RKO (cell line): ENCODE data around the gene TPD52L2.

Source experiments
- DNase-seq: peaks from one replicate; pipeline ENCODE4 v3.0.0-alpha.2; 2016; ENCODE audit warnings: low spot score

TPD52L2 gene

DNA sequence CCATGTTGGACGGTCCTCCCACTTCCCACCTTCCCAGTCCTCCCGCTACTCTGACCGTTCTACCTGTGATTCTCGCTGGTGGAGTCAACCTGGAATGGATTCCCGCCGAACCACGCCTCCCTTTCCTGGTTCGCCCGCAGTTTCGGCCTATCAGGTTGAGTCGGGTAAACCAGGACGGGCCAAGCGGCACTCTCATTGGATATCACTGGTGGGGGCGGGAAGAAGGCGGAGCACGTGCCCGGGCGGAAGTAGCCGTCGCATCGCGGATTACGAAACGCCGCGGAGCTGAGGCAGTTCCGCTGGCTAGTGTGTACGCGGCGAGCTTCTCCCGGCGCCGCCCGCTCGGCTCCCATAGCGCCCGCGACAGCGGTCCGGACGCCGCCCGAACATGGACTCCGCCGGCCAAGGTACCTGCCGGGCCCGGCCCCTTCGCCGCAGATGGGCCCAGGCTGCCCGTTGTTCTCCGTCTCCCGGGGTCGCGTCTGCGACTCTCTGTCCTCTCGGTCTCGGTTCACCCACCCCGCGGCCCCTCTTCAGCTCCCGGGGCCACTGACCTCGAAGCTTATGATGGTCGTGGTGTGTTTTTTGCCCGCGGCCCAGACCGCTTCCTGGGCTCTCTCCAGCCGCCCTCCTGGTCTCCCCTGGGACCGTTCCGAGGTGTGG, at the start of gene TPD52L2:
TPD52L2 (plus strand) TSS at position 293 of the 663 bp plus-strand sequence; CDS start at position 389, 96 bp downstream.
- peak; percentile 100 for DNase-seq

DNA sequence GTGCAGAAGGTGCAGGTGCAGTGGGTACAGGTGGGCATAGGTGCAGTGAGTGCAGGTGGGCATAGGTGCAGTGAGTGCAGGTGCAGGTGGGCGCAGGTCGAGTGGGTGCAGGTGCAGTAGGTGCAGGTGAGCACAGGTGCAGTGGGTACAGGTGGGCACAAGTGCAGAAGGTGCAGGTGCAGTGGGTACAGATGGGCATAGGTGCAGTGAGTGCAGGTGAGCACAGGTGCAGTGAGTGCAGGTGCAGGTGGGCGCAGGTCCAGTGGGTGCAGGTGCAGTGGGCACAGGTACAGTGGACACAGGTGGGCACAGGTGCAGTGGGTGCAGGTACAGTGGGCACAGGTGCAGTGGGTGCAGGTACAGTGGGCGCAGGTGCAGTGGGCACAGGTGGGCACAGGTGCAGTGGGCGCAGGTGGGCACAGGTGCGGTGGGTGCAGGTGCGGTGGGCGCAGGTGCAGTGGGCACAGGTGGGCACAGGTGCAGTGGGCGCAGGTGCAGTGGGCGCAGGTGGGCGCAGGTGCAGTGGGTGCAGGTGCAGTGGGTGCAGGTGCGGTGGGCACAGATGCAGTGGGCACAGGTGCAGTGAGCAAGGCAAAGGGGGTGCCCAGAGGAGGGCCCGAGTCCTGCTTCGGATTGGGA, 49.3 kb upstream of the TPD52L2 start:
- no peak for DNase-seq

DNA sequence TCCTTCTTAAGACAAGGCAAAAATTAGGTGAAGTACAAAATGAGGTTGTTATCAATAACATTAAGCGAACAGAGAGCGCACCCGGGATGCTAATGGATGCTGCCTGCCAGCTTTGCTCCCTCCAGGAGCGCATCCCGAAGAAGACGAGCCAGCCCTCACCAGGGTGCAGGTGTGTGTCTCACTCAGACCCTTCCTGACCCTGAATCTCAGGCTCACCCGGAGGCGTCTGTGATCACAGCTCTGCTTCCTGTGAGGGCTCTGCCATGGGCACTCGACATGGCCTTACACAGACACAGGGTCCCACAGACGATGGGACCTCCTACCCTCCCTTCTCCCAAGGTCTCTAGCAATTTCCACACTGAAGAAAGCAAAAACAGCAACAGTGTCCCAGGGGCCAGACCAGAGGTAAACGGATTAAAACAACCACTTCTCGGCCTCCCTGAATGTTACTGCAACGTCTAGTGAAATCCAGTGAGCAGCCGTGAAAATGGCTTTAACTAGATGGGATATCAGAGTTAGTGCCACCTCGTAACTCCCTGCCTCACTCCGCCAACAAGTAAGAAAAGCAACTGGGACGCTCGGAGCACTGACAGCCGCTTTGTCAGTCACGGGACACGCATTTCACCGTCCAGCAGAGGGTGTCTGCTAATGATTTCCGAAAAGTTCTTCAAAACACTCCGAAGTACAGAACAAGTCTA, 45.7 kb upstream of the TPD52L2 start:
- no peak for DNase-seq

DNA sequence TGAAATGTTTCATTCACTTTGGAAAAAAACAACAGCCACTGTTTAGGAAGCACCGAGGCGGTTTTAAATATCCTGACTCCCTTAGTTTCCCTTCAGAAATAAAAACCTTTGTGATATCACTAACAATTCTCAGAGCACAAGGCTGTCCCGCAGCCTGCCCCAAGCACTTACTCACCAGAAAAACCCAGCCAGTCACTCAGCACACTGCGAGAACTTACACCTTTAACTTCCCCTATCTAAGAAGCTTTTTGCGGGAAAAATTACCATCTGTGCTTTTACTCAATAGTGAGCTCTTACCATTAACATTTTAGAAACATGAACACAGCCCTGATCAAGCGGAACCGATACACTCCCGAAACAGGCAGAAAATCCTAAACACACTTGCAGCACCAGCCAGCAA, 43.3 kb upstream of the TPD52L2 start:
- no peak for DNase-seq

DNA sequence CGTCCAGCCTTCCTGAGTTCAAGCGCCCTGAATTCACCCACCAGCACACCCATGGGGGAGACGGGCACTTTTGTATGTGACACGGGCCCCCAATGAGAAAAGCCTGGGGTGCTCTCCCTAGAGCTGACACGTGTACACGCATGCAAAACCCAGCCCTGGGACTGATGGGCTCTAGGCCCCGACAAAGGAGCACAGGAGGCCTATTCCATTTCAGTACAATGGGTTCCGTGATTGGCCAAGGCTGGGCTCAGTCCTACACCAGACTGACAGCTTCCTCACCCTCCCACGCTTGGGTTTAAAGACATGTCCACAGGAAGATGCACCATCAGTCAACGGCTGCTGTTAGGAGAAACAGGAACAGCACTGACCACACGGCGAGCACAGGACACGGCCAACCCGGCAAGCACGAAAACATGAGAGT, 42.8 kb upstream of the TPD52L2 start:
- DNase-seq = no peak

DNA sequence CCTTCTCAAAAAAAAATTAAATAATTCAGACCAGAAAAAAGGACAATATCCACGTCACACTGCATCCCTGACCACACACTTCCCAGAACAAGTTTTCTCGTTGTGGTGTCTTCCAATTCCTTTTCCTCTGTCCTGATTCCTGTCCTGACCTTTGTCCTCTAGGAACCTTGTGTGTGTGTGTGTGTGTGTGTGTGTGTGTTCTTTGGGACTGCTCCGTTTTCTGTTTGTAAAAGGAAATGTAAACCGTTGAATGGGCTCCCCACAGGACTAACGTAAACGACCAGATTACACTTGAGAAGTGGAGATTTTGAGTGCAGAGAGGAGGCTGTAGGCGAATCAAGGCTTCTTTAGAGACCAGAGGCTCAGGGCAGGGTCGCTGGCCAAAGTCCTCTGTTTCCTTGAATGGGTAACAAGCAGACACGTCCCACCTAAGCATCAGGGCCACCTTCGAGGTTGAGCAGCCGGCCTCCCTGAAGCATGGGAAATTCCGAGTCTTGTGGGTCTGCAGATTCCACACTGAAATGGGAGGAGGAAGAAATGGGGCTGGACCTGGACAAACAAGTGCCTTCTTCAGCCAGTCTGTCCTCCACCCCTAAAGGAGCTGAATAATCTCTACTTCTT, 41.3 kb upstream of the TPD52L2 start:
- DNase-seq = no peak

DNA sequence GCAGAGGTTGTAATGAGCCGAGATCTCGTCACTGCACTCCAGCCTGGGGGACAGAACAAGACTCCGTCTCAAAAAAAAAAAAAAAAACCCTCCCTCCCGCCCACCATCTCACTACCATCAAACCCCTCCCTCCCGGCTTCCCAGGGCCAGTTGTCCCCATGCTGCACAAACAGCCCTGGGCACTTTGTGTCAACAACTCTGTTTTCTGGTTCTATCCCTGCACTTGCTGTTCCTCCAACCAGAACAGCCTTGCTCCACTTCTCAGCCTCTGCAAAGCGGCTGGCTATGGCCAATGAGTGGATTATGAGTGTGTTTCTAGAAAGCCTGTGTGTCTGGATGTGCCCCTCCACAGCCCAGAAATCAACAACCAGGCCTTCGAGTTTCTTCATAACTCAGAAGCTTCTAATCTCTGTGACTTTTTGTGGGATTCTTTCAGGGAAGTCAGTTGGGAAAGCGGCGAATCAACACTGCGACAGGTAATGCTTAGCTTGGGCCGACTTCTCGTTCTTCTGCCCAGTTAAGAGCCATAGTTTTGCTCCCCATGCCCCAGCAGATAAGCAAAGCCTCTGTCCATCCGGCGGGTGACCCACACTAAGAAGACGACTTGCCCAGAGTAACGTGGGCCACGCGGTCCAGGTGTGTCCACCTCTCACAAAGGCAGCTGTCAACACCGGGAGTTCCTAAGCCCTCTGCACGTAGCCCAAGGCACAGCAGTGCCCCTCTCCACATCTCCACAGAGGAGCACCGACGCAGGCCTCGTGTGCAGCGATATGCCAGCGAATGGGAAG, 39.5 kb upstream of the TPD52L2 start:
- no peak for DNase-seq

DNA sequence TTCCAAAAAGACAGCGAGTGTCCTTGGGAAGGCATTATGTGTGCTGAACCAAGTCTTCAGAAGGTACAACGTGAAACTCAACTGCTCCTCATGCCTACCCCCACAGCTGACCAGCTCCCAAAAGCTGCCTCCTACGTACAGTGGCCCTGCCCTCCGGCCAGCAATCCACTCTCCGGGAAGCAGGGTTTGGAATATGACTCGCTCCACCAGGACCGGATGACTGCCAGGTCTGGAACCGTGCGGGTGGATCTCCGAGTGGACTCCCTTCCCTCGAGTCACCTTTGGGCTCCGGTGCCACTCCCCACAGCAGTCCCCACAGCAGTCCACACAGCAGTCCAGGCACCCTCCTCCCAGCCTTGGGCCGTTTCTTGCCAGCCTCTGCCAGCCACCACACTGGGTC, 38.3 kb upstream of the TPD52L2 start:
- DNase-seq = no peak

DNA sequence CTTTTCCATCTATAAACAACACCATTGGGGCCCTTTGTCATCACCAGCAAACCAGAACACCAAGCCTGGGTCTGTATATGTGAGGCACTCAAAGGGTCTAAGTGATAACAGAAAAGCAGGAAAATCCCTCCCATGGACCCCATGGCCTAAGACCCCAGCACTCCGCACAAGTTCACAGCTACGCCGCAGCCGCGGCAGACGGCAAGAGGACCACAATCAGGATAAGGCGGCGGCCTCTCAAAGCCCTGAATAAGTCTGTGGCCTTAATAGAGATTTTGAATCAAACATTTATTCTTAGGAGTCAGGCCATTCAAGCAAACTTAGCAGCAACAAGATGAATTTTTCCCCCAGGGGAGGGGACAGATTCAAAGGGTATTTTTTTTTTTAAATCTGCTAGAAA, 36.9 kb upstream of the TPD52L2 start:
- no peak for DNase-seq

DNA sequence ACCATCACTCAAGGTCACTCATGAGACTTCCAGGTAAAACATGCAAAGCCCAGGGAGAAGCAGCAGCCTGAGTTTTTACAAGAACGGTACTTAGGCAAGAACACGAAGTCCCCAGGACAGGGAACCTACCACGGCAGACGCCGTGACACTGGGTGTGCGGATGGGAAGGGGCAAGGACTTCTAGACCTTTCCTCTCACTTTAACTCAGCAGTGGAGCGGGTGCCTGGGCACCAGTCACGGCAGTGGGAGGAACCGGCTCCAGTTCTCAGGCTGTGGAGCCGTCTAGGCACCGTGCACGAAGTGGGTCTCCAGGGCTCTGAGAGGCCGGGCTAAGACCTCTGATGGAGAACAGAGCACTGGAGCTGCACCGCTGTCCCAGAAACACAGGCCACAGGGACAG, 36.5 kb upstream of the TPD52L2 start:
- no peak for DNase-seq

DNA sequence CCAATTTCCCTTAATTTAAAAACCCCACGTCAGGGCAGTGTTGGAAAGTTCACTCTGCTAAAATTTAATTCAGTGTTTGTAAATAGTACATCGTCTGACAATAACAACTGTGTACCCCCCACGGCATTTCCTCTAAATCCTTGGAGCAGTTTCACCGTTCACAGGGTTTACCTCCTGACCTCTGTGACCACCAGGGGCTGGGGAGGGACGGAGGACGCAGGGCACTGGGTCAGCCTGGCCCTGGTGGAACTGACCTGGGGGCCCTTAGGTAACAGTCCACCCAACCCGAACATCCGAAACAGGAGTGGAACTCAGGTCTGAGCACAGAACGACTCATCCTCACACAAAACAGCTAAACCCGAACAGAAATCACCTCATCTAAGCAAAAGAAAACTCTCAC, 36.1 kb upstream of the TPD52L2 start:
- no peak for DNase-seq

DNA sequence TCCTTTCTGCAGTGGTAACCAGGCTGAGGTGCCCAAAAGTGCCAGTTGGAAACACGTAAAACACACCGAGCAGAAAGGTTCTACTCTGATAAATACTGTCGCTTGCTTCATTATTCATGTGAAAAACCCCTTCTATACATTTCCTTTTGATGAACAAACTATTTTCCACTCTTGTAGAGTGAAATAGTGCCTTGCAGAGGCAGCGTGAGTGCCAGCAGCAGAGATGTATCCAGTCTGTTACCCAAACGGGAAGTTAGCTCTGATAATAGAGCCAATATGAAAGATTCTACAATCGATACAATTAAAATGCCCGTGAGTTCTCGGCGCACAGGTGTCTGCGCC, 35.5 kb upstream of the TPD52L2 start:
- DNase-seq = no peak

DNA sequence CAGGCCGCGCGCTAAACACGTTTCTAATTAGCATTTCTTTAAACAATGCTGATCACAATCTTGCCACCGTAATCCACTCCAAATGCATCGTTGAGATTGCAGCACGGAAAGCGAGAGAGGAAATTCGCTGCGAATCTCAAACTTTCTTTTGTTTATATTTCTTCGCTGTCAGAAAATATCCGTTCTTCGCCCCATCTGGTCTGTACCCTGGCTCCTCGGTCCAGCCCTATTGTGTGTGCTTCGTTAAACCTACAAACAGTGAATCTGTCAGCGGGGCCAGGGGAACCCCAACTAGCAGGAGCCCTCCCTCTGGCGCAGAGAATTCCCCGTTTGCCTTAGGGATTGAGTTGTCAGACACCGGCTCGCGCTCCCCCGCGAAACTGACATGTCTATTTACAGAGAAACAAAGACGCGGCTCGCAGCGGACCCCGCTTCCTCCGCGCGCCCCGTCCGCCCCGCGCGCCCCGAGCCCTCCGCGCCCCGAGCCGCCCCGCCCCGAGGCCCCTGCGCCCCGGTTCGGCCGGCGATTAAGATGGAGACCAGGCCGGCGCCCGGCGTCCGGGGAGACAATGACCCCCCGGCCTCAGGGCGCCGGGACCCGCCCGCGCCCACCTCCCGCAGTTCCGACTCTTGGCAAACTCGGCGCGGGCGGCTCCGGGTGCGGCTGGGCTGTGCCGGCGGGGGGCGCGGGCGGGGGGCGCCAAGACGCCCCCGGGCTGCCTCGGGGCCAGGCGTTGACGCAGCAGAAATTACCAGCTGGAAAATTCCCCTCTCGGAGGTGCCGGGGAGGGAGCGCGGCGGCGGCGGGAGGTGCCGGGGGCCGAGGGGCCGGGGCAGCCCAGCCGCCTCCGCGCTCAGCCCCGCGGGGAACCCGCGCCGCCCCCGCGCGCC, 34.9 kb upstream of the TPD52L2 start:
- DNase-seq = no peak

DNA sequence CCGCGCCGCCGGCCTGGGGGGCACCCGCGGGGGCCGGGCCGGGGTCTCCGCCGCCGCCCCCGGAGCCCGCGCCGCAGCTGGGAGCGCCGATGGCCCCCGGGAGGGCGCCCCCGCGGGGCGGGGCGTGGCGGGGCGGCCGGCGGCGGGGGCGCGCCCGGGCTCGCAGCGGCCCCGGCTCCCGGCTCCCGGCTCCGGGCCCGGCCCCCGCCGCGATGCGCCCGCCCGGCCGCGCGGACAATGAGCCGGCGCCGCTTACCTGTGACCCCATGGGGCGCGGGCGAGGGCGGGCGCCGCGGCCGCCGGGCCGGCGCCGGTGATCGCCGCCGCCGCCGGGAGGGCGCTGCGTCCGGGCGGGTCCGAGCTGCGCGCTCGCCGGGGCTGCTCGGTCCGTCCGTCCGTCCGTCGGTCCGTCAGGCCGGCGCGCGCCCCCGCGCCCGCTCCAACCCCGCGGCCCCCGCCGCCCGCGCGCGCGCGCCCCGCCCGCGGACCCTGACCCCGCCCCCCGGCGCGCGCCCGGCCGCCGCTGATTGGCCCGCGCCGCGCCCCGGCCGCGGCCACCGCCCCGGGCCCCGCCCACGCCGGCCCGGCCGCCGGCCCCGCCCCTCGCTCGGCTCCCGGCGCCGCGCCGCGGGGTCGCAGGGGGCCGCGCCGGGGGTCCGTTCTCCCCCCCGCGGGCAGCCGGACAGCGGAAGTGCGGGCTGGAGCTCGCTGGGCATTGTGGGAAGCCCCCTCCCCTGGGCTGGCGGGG, 34.1 kb upstream of the TPD52L2 start, which contains the start of gene ZBTB46:
ZBTB46 (minus strand) TSS at position 424 of the 748 bp plus-strand sequence. CDS start 40,507 bp downstream, outside the sequence.
- peak; percentile 68 for DNase-seq

DNA sequence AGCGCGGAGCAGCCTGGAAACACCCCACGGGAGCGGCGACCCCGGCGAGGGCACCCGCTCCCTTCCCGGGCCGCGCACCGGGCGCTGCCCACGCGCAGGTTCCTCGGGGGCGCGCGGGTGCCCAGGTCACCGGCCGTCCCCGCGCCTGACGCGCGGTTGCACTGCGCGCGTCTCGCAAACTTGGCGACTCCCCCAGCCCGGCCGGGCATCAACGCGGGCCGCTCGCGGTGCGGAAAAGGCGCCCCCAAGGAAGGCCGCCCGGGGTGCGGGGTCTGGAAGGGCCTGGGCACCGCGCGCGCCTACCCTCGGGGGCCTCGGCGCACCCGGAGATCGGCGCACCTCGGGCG, 33.5 kb upstream of the TPD52L2 start:
- DNase-seq = no peak

DNA sequence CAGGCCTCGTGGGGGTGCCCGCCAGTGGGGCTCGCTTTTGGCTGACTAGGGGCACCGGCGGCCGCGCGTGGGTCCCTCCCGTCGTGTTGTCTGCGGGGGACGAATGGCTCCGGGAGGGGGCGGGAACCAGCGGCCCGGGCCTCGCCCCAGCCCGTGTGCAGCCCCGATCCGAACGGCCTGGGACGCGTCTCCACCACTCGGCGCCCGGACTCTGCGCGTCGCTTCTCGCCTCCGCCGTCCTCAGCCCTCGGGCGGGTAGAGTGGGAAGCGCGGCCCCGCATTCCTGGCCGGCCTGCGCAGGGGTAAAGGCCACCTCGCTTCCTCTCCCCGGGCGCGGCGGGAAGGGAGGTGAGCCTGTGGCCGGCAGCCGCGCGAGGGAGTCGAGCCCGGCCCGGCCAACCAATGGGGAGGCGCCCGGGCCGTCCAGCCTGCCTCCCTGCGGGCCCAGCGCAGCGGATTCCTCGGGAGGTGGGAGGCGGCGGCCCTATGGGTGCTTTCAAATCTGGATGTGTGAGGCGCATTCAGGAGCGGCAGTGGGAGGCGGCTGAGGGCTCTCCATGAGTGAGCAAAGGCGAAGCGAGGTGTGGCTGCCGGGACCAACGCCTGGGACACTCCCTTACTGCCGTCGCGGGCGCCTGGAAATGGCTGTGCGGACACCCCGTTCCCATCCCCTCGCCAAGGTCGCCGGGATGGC, 32.9 kb upstream of the TPD52L2 start:
- DNase-seq = no peak

DNA sequence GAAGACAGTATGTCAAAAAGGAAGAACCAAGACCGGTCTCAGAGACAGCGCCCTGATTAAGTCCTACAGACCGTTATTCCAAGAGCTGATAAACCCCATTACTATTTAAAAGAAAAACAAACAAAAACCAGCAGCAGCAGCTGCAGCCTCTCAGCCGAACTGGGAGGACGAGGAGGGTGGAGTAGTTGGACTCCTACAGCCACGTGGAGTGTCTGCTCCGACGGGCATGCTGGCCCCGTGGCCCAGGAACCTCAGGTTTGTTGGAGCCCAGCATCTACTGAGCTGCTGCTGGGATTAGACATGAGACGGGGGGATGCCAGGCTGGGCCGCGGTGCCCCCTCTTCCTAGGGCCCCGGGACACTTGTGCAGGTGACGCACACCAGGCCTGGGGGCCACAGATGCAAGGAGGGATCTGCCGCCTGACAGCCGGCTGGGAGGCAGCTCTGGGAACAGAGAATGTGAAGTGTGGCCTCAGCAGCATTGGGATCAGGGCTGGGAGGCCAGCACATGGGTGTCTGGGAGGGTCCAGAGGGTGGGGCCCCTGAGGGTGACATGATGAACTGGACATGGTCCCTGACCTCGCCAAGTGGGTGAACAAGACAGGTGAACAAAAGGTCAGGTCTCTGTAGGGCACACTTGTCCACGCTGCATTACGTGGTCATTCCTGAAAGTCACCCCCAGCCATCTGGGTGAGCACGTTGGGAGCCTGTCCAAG, 31.1 kb upstream of the TPD52L2 start:
- DNase-seq = no peak

DNA sequence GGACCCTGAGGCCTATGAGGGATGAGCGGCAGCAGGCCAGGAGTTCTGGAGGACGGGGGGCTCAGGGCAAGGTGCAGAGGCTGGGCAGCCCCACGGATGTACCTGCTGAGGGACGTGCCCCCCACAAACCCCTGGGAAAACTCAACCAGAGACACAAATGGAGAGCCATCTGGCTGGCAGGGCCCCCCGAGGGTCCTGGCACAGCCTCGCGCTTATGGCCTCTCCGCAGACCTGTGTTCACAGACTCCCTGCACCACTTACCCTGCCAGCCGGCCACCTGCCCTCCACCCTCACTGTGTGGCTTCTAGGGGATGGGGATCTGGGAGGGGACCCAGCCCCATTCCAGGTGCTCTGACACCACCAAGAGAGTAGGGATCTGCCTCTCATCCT, 30.6 kb upstream of the TPD52L2 start:
- no peak for DNase-seq
